Measurements from ENCODE around the gene PXMP2.
A peak's percentile ranks its signal among the peaks of the same experiment; 100 is the strongest.
"Not testable (repeated sequence)": the region's sequence is repeated elsewhere in the genome, so short reads cannot be mapped to it uniquely, and the experiment has no call there.

Gene PXMP2

GRCh38 chr12:132748319-132748718 lies 60.9 kb downstream of the PXMP2 start:
- H3K27ac Mint-ChIP-seq, result no peak overlapping the region
- no peak for DNase-seq

DNA sequence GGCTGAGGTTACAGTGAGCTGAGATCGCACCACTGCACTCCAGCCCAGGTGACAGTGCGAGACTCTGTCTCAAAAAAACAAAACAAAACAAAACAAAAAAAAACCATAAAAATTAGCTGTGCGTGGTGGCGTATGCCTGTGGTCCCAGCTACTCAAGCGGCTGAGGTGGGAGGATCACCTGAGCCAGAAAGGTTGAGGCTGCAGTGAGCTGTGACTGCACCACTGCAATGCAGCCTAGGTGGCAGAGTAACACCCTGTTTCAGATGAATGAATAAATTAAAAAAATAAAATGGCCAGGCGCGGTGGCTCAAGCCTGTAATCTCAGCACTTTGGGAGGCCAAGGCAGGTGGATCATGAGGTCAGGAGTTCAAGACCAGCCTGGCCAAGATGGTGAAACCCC lies 66.3 kb downstream of the PXMP2 start:
- not testable (repeated sequence) for H3K9me3 Mint-ChIP-seq, H3K27ac Mint-ChIP-seq, DNase-seq, H3K4me3 Mint-ChIP-seq, H3K27me3 Mint-ChIP-seq
- peak; percentile 33 to 39 for ATAC-seq (replicated peaks)
- Mint-ChIP-seq H3K4me1 (peaks cover 6 to 14% of the 10 kb centered on the region in 2 donors), H3K36me3 (peaks cover 21 to 38% of the 10 kb centered on the region in 2 donors)

More at GRCh38 chr12:132748319-132748718, 60.9 kb downstream of the PXMP2 start:
- no peak for ATAC-seq (replicated peaks)
- Mint-ChIP-seq H3K36me3 (peaks cover 43 to 49% of the 10 kb centered on the region in 2 donors), H3K4me3 (no peak overlapping the region), H3K4me1 (peaks cover 7% of the 10 kb centered on the region in 2 donors), H3K9me3 (no peaks in the 10 kb centered on the region), H3K27me3 (no peaks in the 10 kb centered on the region)

GRCh38 chr12:132754160-132754932 lies 67.0 kb downstream of the PXMP2 start:
- DNase-seq, result no peak
- H3K36me3 Mint-ChIP-seq, result peaks cover 19 to 34% of the 10 kb centered on the region in 2 donors
- no peak overlapping the region for H3K4me3 Mint-ChIP-seq
- peaks cover 6 to 14% of the 10 kb centered on the region in 2 donors for H3K4me1 Mint-ChIP-seq
- no peaks in the 10 kb centered on the region for H3K9me3 Mint-ChIP-seq
- H3K27me3 Mint-ChIP-seq, result no peaks in the 10 kb centered on the region
- ATAC-seq (replicated peaks), result no peak
- no peak overlapping the region for H3K27ac Mint-ChIP-seq
